Measurements from ENCODE around the gene DISC1.

- no peak for TF ChIP-seq CTCF (IDR thresholded peaks at IDR 0.05)
- no peak for TF ChIP-seq POLR2AphosphoS5 (IDR thresholded peaks at IDR 0.05; ENCODE audit: low read depth, low read length)
- no peak for TF ChIP-seq REST (IDR thresholded peaks at IDR 0.05; ENCODE audit: insufficient read depth in 1 of 2, low read depth in 2 of 2, low read length in 1 of 2)
- no peak for TF ChIP-seq TCF7L2 (IDR thresholded peaks at IDR 0.05; ENCODE audit: low read depth, low read length)
Measured at GRCh38 chr1:231828182-231828920, 201.8 kb downstream of the DISC1 start.
